ENCODE data around the gene VPS11. TPM values are rescaled to one million over a fixed set of nuclear protein-coding genes. Genes with fewer than 3 reads are reported as not detected.

Gene VPS11
- total and polyA plus RNA-seq, 5 experiments from 2014 or later, result 43.2 to 68.0 (median 58.4) TPM

Small RNAs within 50 kb of the gene (microRNA-seq; reads per million reads assigned to microRNA genes)
- gene MIR3656 (ENCODE audit: borderline microRNAs expressed), result not detected

Other genes starting within 250 kb of the VPS11 start
- 1 to 10 TPM; 3.2 to 3.5 TPM for gene CXCR5, start 183.9 kb upstream of the VPS11 start, total RNA-seq
- under 1 TPM; 0.17 to 0.63 (median 0.29) TPM for gene CXCR5, start 183.9 kb upstream of the VPS11 start, polyA plus RNA-seq
- 100 to 1,000 TPM; 283 TPM for gene BCL9L, start 141.9 kb upstream of the VPS11 start, total RNA-seq
- gene BCL9L, start 141.9 kb upstream of the VPS11 start, polyA plus RNA-seq, result 1 to 10 TPM; 3.1 to 8.7 (median 4.3) TPM
- gene UPK2, start 111.5 kb upstream of the VPS11 start, total RNA-seq, result under 1 TPM in 1 of 2 experiments, not detected in 1; 0.52 TPM
- under 1 TPM in 1 of 3 donors, not detected in 2; 0.22 TPM for gene UPK2, start 111.5 kb upstream of the VPS11 start, polyA plus RNA-seq
- not detected for gene FOXR1, start 96.1 kb upstream of the VPS11 start, total RNA-seq
- gene FOXR1, start 96.1 kb upstream of the VPS11 start, polyA plus RNA-seq, result not detected
- 100 to 1,000 TPM; 141 to 144 TPM for gene CENATAC, start 69.7 kb upstream of the VPS11 start, total RNA-seq
- 1 to 10 TPM; 6.1 to 9.1 (median 8.7) TPM for gene CENATAC, start 69.7 kb upstream of the VPS11 start, polyA plus RNA-seq
- gene RPS25, start 49.5 kb upstream of the VPS11 start, total RNA-seq, result 1,000 to 10,000 TPM; 2,469 to 2,482 TPM
- 1,000 to 10,000 TPM; 5,252 to 6,742 (median 6,279) TPM for gene RPS25, start 49.5 kb upstream of the VPS11 start, polyA plus RNA-seq
- 100 to 1,000 TPM; 100 to 109 TPM for gene TRAPPC4, start 49.1 kb upstream of the VPS11 start, total RNA-seq
- 10 to 100 TPM; 73.0 to 97.6 (median 86.1) TPM for gene TRAPPC4, start 49.1 kb upstream of the VPS11 start, polyA plus RNA-seq
- gene SLC37A4, start 36.9 kb upstream of the VPS11 start, total RNA-seq, result 10 to 100 TPM; 15.3 to 17.1 TPM
- 10 to 100 TPM in 2 of 3 donors, 1 to 10 TPM in 1; 9.7 to 12.8 (median 12.1) TPM for gene SLC37A4, start 36.9 kb upstream of the VPS11 start, polyA plus RNA-seq
- gene HYOU1, start 10.6 kb upstream of the VPS11 start, total RNA-seq, result 10 to 100 TPM; 65.1 to 69.6 TPM
- 10 to 100 TPM; 14.1 to 17.1 (median 15.8) TPM for gene HYOU1, start 10.6 kb upstream of the VPS11 start, polyA plus RNA-seq
- gene HMBS, start 17.1 kb downstream of the VPS11 start, total RNA-seq, result 1 to 10 TPM; 6.9 to 8.0 TPM
- 10 to 100 TPM; 20.0 to 32.7 (median 24.3) TPM for gene HMBS, start 17.1 kb downstream of the VPS11 start, polyA plus RNA-seq
- 10 to 100 TPM; 29.0 to 37.5 TPM for gene DPAGT1, start 34.0 kb downstream of the VPS11 start, total RNA-seq
- 10 to 100 TPM; 28.7 to 30.8 (median 29.0) TPM for gene DPAGT1, start 34.0 kb downstream of the VPS11 start, polyA plus RNA-seq
- gene C2CD2L, start 39.5 kb downstream of the VPS11 start, total RNA-seq, result 10 to 100 TPM; 27.0 to 27.8 TPM
- 1 to 10 TPM; 3.4 to 10.0 (median 4.0) TPM for gene C2CD2L, start 39.5 kb downstream of the VPS11 start, polyA plus RNA-seq
- gene HINFP, start 53.8 kb downstream of the VPS11 start, total RNA-seq, result 10 to 100 TPM; 66.0 to 68.6 TPM
- 10 to 100 TPM in 1 of 3 donors, 1 to 10 TPM in 2; 7.3 to 24.9 (median 7.5) TPM for gene HINFP, start 53.8 kb downstream of the VPS11 start, polyA plus RNA-seq
- not detected for gene ABCG4, start 81.2 kb downstream of the VPS11 start, total RNA-seq
- gene ABCG4, start 81.2 kb downstream of the VPS11 start, polyA plus RNA-seq, result not detected
- 10 to 100 TPM; 10.3 to 10.5 TPM for gene NLRX1, start 100.9 kb downstream of the VPS11 start, total RNA-seq
- 10 to 100 TPM in 1 of 3 donors, 1 to 10 TPM in 2; 4.0 to 10.9 (median 7.1) TPM for gene NLRX1, start 100.9 kb downstream of the VPS11 start, polyA plus RNA-seq
- under 1 TPM; 0.42 to 0.55 TPM for gene NHERF4, start 117.7 kb downstream of the VPS11 start, total RNA-seq
- not detected for gene NHERF4, start 117.7 kb downstream of the VPS11 start, polyA plus RNA-seq
- gene CBL, start 138.5 kb downstream of the VPS11 start, total RNA-seq, result 10 to 100 TPM; 46.9 to 51.6 TPM
- 10 to 100 TPM; 11.5 to 16.1 (median 12.2) TPM for gene CBL, start 138.5 kb downstream of the VPS11 start, polyA plus RNA-seq
- under 1 TPM; 0.33 to 0.55 TPM for gene MCAM, start 249.3 kb downstream of the VPS11 start, total RNA-seq
- gene MCAM, start 249.3 kb downstream of the VPS11 start, polyA plus RNA-seq, result 1 to 10 TPM in 1 of 3 donors, under 1 TPM in 2; 0.35 to 1.2 (median 0.65) TPM